HG02943 (cell line): ENCODE results near the gene MAFF.
"Not testable (repeated sequence)": the region's sequence is repeated elsewhere in the genome, so short reads cannot be mapped to it uniquely, and the experiment has no call there.

ENCODE experiments used
- ATAC-seq: cut with Tn5 transposase; IDR thresholded peaks from one replicate; pipeline ENCODE4 v1.9.1; 2021; ENCODE audit warnings: mild to moderate bottlenecking, low read depth, moderate library complexity; ENCODE audit not compliant: unreplicated experiment

MAFF gene

DNA sequence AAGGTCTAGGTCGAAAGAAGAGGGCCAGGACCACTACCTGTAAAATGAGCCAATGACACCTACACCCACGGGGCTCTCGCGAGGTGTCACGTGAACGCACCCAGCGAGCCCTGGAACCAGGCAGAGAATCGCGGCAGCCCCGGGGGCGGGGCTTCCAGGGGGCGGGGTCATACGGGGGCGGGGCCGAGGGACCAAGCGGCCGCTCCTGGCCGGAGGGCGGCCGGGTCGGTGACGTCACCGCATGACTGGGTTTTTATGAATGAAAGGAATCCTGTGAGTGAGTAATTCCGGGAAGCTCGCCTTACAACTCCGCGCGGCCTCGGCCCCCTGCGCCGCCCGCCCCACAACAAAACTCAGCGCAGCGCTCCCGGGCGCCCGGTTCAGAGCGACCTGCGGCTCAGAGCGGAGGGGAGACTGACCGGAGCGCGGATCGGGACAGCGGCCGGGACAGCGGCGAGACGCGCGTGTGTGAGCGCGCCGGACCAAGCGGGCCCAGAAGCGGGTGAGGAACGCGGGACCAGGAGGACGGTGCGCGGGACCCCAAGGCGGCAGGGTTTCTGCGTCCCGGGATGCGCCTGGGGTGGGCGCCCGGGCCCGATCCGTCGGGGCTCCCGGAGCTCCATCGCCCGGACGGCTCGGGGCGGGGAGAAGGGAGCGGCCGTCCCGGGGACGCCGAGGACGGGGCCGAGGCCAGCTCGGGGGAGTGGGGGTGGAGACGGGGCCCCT is at the start of gene MAFF:
MAFF (plus strand) TSS at position 284 of the 726 bp plus-strand sequence. CDS start 11,860 bp downstream, outside the sequence.
- peak; percentile 43 for ATAC-seq

- ATAC-seq: no peak
Observed at GRCh38 chr22:38153821-38154562, 47.8 kb upstream of the MAFF start.

GRCh38 chr22:38154563-38154915 is 47.3 kb upstream of the MAFF start:
- ATAC-seq: not testable (repeated sequence)

DNA sequence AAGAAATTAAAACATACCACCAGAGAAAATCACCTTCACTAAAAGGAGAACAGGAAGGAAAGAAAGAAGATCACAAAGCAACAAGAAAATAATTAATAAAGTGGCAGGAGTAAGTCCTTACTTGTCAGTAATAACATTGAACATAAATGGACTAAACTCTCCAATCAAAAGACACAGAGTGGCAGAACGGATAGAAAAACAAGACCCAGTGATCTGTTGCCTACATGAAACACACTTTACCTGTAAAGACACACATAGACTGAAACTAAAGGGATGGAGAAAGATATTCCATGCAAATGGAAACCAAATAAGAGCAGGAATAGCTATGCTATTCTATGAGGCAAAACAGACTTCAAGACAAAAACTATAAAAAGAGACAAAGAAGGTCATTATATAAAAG is 46.1 kb upstream of the MAFF start:
- no peak for ATAC-seq

- ATAC-seq: peak; percentile 60
Observed at GRCh38 chr22:38162881-38163843, 38.6 kb upstream of the MAFF start.

DNA sequence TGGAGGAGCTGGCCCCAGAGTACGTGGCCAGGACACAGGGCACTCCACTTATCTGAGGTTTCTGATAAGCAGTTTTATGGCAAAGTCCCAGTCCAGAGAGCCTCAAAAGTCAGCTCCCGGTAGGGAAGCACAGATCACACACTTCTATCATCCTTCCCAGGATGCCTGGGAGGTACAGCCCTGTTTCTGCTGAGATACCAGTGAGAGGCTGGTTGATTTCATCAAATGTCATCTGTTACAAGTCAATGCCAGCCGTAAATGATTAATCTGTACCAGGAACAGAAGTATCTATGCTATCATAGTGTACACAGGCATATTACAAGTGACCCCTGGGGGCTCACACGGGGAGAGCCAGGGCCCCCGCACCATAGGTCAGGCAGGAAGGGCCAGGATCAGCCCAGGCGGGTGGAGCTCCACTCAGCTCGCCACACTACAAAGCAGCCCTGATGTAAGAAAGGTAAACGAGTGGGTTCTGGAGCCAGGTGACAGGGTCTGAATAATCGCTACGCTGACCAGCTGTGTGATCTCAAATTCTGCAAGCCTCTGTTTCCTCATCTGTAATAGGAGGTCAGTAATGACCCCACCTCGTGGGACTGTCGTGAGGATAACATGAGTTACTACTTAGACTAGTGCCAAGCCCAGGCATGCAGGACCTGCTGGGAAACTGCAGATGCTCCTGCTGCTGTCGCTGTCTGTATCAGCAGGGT is 37.8 kb upstream of the MAFF start:
- ATAC-seq: no peak

DNA sequence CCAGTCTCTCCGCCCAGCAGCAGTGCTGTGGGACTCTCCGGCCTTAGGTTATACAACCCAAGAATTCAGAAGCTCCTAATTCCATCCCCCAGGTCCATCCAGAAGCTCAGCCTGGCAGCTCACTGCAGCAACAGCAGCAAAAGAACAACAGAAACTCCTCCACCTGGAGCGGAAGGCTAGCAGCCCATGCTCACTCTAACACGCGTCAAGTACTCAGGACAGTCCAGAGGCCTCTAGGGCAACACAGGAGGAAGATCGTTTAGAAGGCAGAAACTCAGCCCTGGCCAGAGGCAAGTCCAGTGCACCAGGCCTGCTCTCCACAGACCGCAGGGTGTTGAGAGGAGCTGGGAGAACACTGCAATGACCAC is 37.3 kb upstream of the MAFF start:
- no peak for ATAC-seq

GRCh38 chr22:38165922-38166593 is 35.7 kb upstream of the MAFF start:
- ATAC-seq: no peak

DNA sequence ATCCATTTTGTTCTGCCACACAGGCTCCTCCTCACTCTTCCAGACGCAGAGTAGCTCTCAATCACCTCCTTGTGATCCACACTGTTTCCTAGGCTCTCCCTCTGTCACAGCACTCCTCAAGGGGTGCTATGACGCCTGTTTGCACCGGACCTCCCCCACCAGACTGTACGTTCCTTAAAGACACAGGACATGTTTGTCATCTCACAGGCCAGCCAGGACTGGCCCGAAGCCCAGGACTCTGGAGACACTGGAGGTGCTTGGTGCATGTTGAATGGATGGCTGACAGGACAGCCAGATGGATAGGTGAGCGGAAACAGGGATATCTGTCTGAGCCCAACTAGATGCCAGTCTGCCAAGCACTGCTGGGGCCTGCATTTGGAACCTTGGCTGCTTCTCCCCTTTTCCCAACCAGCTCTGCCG is 33.8 kb upstream of the MAFF start:
- no peak for ATAC-seq

- no peak for ATAC-seq
Observed at GRCh38 chr22:38169116-38169515, 32.7 kb upstream of the MAFF start.

DNA sequence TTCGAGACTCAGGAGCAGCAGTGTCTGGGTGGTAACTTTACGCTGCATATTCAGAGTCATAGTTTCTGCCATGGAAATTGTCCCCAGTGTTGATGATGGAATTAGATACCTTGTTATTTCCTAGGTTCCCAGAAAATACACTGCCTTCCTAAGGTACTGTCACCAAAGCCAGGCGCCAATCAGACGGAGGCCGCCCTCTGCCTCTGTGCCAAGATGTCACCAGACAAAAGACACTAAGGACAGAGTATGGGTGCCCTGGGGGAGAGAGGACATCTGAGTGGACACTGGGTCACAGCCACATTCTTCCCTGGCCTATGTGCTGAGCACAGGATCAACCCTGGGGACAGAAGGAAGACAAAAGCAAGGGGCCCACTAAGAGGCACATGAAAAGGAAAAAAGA is 31.3 kb upstream of the MAFF start:
- ATAC-seq: no peak

- ATAC-seq: no peak
Observed at GRCh38 chr22:38171927-38172831, 29.6 kb upstream of the MAFF start.

DNA sequence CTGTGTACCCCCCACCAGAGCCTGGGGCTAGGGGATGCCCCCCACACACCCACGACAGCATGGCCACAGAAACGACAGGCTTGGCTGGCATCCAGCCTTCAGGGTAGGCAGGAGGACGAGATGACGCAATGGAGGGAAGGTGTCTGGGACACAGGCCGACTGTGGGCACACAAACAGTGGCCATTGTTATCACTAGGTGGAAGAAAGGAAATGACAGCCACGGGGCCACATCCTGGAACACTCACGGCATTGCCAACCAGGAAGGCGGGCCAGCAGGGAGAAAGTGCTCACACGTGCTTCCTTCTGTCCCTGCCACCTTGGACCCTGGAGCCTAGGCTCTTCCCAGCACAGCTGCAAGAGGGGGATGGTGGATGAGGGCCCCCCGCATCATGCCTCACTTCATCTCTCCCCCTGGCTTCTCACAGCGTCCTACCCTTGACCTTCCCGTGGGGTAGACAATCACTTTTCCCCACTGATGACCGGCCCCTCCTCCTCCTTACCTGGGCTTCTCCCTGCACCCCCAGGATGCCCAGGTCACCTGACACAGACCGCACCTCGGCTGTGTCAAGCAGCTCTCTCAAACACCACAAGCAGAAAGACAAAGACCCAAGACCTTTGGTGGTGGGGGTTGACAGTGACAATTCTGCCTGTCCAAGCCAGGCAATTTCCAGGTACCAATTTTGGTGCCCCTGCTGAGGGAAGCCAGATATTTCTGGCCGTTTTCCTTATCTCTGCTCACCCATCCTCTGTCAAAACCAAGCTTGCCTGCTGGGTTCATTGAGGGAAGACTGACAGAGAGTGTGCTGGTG is 28.8 kb upstream of the MAFF start:
- no peak for ATAC-seq

GRCh38 chr22:38173641-38173906 is 28.2 kb upstream of the MAFF start:
- no peak for ATAC-seq

GRCh38 chr22:38174626-38175025 is 27.2 kb upstream of the MAFF start:
- ATAC-seq: no peak

DNA sequence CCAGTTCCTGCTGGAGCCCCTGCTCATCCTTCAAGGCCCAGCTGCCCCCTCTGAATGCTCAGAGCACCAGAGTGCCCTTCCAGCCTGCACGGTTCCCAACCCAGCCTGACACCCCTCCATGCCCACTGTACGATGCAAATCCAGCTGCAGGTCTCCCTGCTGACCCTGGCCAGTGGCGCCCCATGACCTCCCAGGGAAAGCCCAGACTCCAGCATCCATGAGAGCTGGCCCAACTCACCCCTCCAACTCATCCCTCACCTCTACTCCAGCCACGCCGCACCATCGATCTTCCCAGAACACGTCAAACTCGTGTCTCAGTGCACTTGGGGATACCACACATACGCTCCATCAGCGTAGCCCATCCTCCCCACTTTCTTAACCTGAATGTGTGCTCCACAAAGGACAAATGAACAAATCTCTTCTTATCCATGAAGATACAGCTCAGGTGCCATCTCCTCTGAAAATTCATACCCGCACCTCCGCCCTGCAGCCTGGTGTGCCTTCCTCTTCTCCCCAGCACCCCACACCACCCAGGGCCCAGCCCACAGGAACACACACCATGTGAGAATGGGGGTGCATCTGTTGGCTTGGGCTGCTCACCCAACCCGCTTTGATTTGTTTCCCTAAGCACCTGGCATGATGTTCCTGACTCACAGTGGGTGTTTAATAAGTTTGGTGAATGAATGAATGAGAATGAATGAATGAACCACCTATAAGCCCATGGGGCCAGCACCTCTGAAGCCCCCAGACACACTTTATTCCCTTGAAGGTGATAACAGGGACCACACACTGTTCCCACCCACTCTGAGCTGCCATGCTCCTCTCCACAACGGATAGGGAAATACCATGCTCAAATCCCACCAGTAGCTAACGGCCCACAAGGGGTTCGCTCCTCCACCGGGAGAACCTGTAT is 26.3 kb upstream of the MAFF start:
- ATAC-seq: no peak

GRCh38 chr22:38176170-38176741 is 25.5 kb upstream of the MAFF start:
- no peak for ATAC-seq
